Prostate gland (tissue), 2 donors: ENCODE data around the gene GDI1.
A peak's percentile ranks its signal among the peaks of the same experiment; 100 is the strongest.

Source experiments
- CTCF ChIP-seq, 4 experiments: fragments of 200-600 bp in 2 of 4; fragments of 450-650 bp in 2 of 4; sonication (generic) in 2 of 4; IDR thresholded peaks; 1 replicate in 3 of 4; 2 replicates in 1 of 4; pipeline ENCODE4 v1.5.1; 2016 to 2019; ENCODE audit warnings: antibody characterized with exemption in 4 of 4, mild to moderate bottlenecking in 2 of 4, moderate library complexity in 2 of 4
- POLR2A ChIP-seq: fragments of 450-650 bp; IDR thresholded peaks from one replicate; pipeline ENCODE4 v1.6.1; 2016; ENCODE audit warnings: antibody characterized with exemption, mild to moderate bottlenecking
- POLR2AphosphoS5 ChIP-seq: sonication (generic); formaldehyde crosslinking; IDR thresholded peaks from one replicate; pipeline ENCODE4 v1.6.1; 2017; ENCODE audit warnings: antibody characterized with exemption

GRCh38 chrX:154436983-154437752, at the start of gene GDI1:
- TF ChIP-seq POLR2A (peak; percentile 56), CTCF (IDR thresholded peaks at IDR 0.05) (no peak), POLR2AphosphoS5 (no peak)
